Body of pancreas (tissue), 4 donors: ENCODE measurements around the gene RHBDL1.

Experiments used
- CTCF ChIP-seq, 7 experiments: fragments of 450-650 bp in 4 of 7; fragments of 200-600 bp in 3 of 7; sonication (generic) in 3 of 7; IDR thresholded peaks; one replicate each; pipeline ENCODE4 v1.5.1; 2016 to 2019; ENCODE audit warnings: antibody characterized with exemption in 7 of 7
- POLR2A ChIP-seq, 3 donors: fragments of 450-650 bp; IDR thresholded peaks; one replicate each; pipeline ENCODE4 v1.6.1; 2016; ENCODE audit warnings: antibody characterized with exemption in 3 of 3, mild to moderate bottlenecking in 2 of 3

- TF ChIP-seq POLR2A (IDR thresholded peaks at IDR 0.05) (no peak), CTCF (IDR thresholded peaks at IDR 0.05) (no peak)
These were observed 11.2 kb downstream of the RHBDL1 start for GRCh38 chr16:686459-687260.
